ENCODE results near the gene SPO11.

Gene SPO11

DNA sequence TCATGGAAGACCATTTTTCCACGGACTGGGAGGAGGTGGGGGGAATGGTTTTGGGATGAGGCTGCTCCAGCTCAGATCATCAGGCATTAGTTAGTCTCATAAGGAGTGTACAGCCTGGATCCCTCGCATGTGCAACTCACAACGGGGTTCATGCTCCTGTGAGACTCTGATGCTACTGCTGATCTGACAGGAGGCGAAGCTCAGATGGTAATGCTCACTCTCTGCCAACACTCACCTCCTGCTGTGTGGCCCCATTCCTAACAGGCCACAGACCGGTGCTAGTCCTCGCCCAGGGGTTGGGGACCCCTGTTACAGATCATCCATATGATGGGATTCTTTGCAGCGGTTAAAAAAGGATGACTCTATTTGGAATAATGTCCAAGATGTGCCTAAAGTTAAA lies 35.6 kb upstream of the SPO11 start:
- 91% methylated on average over 6 of the region's 7 CpGs for WGBS (ENCODE audit: insufficient coverage)
- Histone ChIP-seq H3K4me1 (ENCODE audit: control extremely low read depth in 1 of 4, control insufficient read depth in 4 of 4, insufficient read depth in 4 of 4, low read length in 3 of 4) (no peaks in the 10 kb centered on the region), H3K27me3 (replicated peaks in 2 of 5; ENCODE audit: control insufficient read depth in 4 of 5, insufficient read depth in 5 of 5, low read length in 4 of 5) (peaks cover 2 to 63% (median 5%) of the 10 kb centered on the region in 5 experiments), H3K4me3 (ENCODE audit: control insufficient read depth in 1 of 7, extremely low read depth in 1 of 7, insufficient read depth in 4 of 7, low read depth in 2 of 7, low read length in 6 of 7) (no peak overlapping the region), H3K9me3 (ENCODE audit: control extremely low read depth in 1 of 5, control insufficient read depth in 4 of 5, insufficient read depth in 2 of 5, low read depth in 1 of 5, low read length in 4 of 5) (peaks cover 0 to 1% (median 0%) of the 10 kb centered on the region in 5 experiments), H3K27ac (ENCODE audit: insufficient read depth in 1 of 2, low read depth in 1 of 2, low read length in 2 of 2, poor library complexity in 1 of 2, severe bottlenecking in 2 of 2) (no peak overlapping the region), H3K36me3 (ENCODE audit: control insufficient read depth in 4 of 4, insufficient read depth in 4 of 4, low read length in 3 of 4) (no peaks in the 10 kb centered on the region)
- CTCF ChIA-PET = no interaction called here
- POLR2A ChIA-PET = no interaction called here
- no peak for DNase-seq

DNA sequence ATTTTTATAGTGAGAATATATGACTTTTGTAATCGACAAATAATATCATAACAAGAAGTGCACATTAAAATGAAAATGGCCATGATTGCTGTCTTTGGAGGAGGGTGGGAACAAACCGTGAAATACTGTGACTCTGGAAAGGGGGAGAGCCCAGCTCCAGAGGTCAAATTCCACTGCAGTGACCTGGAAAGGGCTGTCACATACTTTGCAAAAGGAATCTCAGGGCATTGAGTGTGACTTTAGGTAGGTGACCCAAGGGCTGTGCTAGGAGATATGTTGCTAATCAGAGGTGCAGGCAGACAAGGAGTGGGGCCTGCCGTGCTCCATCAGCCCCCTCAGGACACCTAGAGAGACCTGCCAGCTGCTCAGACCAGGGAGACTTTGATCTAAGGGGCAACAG lies 35.1 kb upstream of the SPO11 start:
- Histone ChIP-seq H3K36me3 (ENCODE audit: control insufficient read depth in 4 of 4, insufficient read depth in 4 of 4, low read length in 3 of 4) (no peaks in the 10 kb centered on the region), H3K4me3 (ENCODE audit: control insufficient read depth in 1 of 7, extremely low read depth in 1 of 7, insufficient read depth in 4 of 7, low read depth in 2 of 7, low read length in 6 of 7) (no peak overlapping the region), H3K4me1 (ENCODE audit: control extremely low read depth in 1 of 4, control insufficient read depth in 4 of 4, insufficient read depth in 4 of 4, low read length in 3 of 4) (no peaks in the 10 kb centered on the region), H3K9me3 (ENCODE audit: control extremely low read depth in 1 of 5, control insufficient read depth in 4 of 5, insufficient read depth in 2 of 5, low read depth in 1 of 5, low read length in 4 of 5) (peaks cover 0 to 1% (median 0%) of the 10 kb centered on the region in 5 experiments), H3K27me3 (replicated peaks in 2 of 5; ENCODE audit: control insufficient read depth in 4 of 5, insufficient read depth in 5 of 5, low read length in 4 of 5) (peaks cover 2 to 58% (median 5%) of the 10 kb centered on the region in 5 experiments), H3K27ac (ENCODE audit: insufficient read depth in 1 of 2, low read depth in 1 of 2, low read length in 2 of 2, poor library complexity in 1 of 2, severe bottlenecking in 2 of 2) (no peak overlapping the region)
- CTCF ChIA-PET = no interaction called here
- no peak for DNase-seq
- POLR2A ChIA-PET = no interaction called here
- WGBS (ENCODE audit: insufficient coverage) = 64% methylated on average over 2 of the region's 3 CpGs

DNA sequence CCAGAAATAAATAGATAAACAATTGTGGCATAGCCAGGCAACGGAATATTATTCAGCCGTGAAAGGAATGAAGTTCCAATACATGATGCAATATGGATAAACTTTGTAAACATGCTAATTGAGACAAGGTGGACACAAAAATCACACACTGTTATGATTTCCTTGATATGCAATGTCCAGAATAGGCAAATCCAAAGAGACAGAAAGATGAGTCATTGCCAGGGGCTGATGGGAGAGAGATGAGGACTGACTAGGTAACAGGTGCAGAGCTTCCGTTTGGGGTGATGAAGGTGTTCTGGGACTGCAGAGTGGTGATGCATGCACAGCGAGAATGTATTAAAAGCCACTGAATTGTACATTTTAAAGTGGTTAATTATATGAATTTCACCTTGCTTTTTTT lies 31.1 kb upstream of the SPO11 start:
- H3K4me1 ChIP-seq (ENCODE audit: control extremely low read depth in 1 of 4, control insufficient read depth in 4 of 4, insufficient read depth in 4 of 4, low read length in 3 of 4) = no peaks in the 10 kb centered on the region
- H3K4me3 ChIP-seq (ENCODE audit: control insufficient read depth in 1 of 7, extremely low read depth in 1 of 7, insufficient read depth in 4 of 7, low read depth in 2 of 7, low read length in 6 of 7) = no peak overlapping the region
- DNase-seq = no peak
- H3K27ac ChIP-seq (ENCODE audit: insufficient read depth in 1 of 2, low read depth in 1 of 2, low read length in 2 of 2, poor library complexity in 1 of 2, severe bottlenecking in 2 of 2) = no peak overlapping the region
- H3K27me3 ChIP-seq (replicated peaks in 2 of 5; ENCODE audit: control insufficient read depth in 4 of 5, insufficient read depth in 5 of 5, low read length in 4 of 5) = peaks cover 0 to 41% (median 2%) of the 10 kb centered on the region in 5 experiments
- 92% methylated on average over 1 of the region's 4 CpGs for WGBS (ENCODE audit: insufficient coverage)
- ChIA-PET POLR2A (no interaction called here), CTCF (no interaction called here)
- H3K36me3 ChIP-seq (ENCODE audit: control insufficient read depth in 4 of 4, insufficient read depth in 4 of 4, low read length in 3 of 4) = no peaks in the 10 kb centered on the region
- peaks cover 0 to 1% (median 0%) of the 10 kb centered on the region in 5 experiments for H3K9me3 ChIP-seq (ENCODE audit: control extremely low read depth in 1 of 5, control insufficient read depth in 4 of 5, insufficient read depth in 2 of 5, low read depth in 1 of 5, low read length in 4 of 5)

DNA sequence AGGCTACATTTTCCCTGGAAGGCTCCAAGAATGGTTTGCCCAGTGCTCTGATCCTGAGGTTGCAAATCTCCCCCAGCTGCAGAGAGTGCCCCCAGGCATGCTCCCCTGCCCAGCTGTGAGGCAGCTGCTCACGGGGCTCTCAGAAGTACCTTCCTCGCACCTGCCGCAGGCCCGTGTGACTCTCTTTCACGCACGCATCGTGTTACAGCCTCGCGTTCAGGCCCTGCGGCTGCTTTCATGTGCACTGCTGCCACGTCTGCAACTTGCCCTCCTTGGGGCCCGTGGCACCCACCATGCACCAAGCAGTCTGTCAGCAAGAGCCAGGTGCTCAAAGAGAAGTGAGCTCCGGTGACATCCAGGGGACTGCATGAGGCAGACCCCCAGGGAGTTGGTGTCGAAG lies 28.6 kb upstream of the SPO11 start:
- Histone ChIP-seq H3K36me3 (ENCODE audit: control insufficient read depth in 4 of 4, insufficient read depth in 4 of 4, low read length in 3 of 4) (no peaks in the 10 kb centered on the region), H3K27ac (ENCODE audit: insufficient read depth in 1 of 2, low read depth in 1 of 2, low read length in 2 of 2, poor library complexity in 1 of 2, severe bottlenecking in 2 of 2) (no peak overlapping the region), H3K4me3 (ENCODE audit: control insufficient read depth in 1 of 7, extremely low read depth in 1 of 7, insufficient read depth in 4 of 7, low read depth in 2 of 7, low read length in 6 of 7) (no peak overlapping the region), H3K27me3 (replicated peaks in 2 of 5; ENCODE audit: control insufficient read depth in 4 of 5, insufficient read depth in 5 of 5, low read length in 4 of 5) (peaks cover 0 to 30% (median 0%) of the 10 kb centered on the region in 5 experiments), H3K9me3 (ENCODE audit: control extremely low read depth in 1 of 5, control insufficient read depth in 4 of 5, insufficient read depth in 2 of 5, low read depth in 1 of 5, low read length in 4 of 5) (peaks cover 0 to 1% (median 0%) of the 10 kb centered on the region in 5 experiments), H3K4me1 (ENCODE audit: control extremely low read depth in 1 of 4, control insufficient read depth in 4 of 4, insufficient read depth in 4 of 4, low read length in 3 of 4) (no peaks in the 10 kb centered on the region)
- WGBS (ENCODE audit: insufficient coverage) = 73% methylated on average over 14 of the region's 14 CpGs
- POLR2A ChIA-PET = no interaction called here
- CTCF ChIA-PET = no interaction called here
- DNase-seq = no peak

DNA sequence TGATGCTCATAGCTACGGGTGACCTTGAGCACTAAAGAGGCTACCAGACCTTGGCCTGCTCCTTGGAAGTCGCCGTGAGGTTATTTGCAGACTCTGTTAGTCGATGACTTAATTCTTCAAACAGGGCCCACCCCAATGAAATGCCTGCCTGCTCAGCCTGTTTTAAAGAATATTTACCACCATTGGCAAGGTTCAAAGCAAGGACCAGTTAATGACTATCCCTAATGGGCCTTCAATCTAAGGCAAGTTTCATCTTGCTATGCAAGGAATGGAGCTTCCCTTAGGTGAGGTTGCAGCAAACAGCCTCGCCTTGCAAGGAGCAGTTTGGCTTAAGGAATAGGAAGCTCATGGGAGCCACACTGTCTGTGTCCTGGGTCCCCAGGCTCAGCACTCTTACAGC lies 22.9 kb upstream of the SPO11 start:
- no peaks in the 10 kb centered on the region for H3K36me3 ChIP-seq (ENCODE audit: control insufficient read depth in 4 of 4, insufficient read depth in 4 of 4, low read length in 3 of 4)
- WGBS (ENCODE audit: insufficient coverage) = 95% methylated on average over 5 of the region's 5 CpGs
- no peaks in the 10 kb centered on the region for H3K9me3 ChIP-seq (ENCODE audit: control extremely low read depth in 1 of 5, control insufficient read depth in 4 of 5, insufficient read depth in 2 of 5, low read depth in 1 of 5, low read length in 4 of 5)
- no peak overlapping the region for H3K4me3 ChIP-seq (ENCODE audit: control insufficient read depth in 1 of 7, extremely low read depth in 1 of 7, insufficient read depth in 4 of 7, low read depth in 2 of 7, low read length in 6 of 7)
- H3K4me1 ChIP-seq (ENCODE audit: control extremely low read depth in 1 of 4, control insufficient read depth in 4 of 4, insufficient read depth in 4 of 4, low read length in 3 of 4) = no peaks in the 10 kb centered on the region
- H3K27me3 ChIP-seq (replicated peaks in 2 of 5; ENCODE audit: control insufficient read depth in 4 of 5, insufficient read depth in 5 of 5, low read length in 4 of 5) = peaks cover 0 to 51% (median 5%) of the 10 kb centered on the region in 5 experiments
- ChIA-PET CTCF (interaction anchor here (1.0 kb wide), 1 partner anchor 153 kb away, joined by 3 read pairs; no protein-coding TSS in a partner anchor), POLR2A (interaction anchor here (0.6 kb wide), 1 partner anchor 54 kb away, joined by 3 read pairs; no protein-coding TSS in a partner anchor)
- no peak for DNase-seq
- H3K27ac ChIP-seq (ENCODE audit: insufficient read depth in 1 of 2, low read depth in 1 of 2, low read length in 2 of 2, poor library complexity in 1 of 2, severe bottlenecking in 2 of 2) = no peak overlapping the region

DNA sequence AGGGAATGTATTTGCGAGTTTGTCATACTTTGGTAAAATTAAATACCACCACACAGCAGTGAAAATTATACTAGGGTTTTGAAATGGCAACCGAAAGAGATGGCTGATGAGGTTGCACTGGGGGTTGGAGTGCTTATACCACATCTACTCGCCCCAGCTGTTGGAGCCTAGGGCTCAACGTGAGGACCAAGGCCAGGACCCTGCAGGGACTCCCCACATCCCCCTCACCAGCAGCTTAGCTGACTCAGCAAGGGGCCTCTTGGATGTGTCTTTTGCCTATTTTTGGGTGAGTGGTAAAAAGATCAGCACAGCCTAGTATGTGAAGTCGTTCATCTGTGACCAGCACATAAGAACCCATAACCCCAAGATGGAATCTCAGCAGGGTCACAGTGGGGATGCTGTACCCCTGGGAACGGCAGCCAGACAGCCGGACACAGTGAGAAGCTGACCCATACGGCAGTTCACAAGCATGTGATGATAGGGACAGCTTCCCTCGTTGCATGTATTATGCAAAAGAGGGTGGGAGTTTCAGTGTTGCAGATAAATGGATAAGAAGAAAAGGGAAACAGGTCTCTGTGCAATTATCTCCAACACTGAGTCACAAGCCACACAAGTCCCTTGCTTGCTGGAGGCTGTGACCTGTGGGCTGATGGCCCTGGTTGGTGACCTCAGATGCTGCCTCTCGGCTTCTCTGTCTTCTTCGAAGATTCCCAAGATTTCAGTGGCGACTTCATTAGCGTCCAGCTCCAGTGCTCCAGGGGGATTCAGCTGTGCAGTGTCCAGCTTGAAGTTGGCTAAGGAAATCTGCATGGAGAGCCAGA lies 20.9 kb upstream of the SPO11 start:
- Histone ChIP-seq H3K4me3 (ENCODE audit: control insufficient read depth in 1 of 7, extremely low read depth in 1 of 7, insufficient read depth in 4 of 7, low read depth in 2 of 7, low read length in 6 of 7) (no peak overlapping the region), H3K27ac (ENCODE audit: insufficient read depth in 1 of 2, low read depth in 1 of 2, low read length in 2 of 2, poor library complexity in 1 of 2, severe bottlenecking in 2 of 2) (no peak overlapping the region), H3K9me3 (ENCODE audit: control extremely low read depth in 1 of 5, control insufficient read depth in 4 of 5, insufficient read depth in 2 of 5, low read depth in 1 of 5, low read length in 4 of 5) (no peaks in the 10 kb centered on the region), H3K4me1 (ENCODE audit: control extremely low read depth in 1 of 4, control insufficient read depth in 4 of 4, insufficient read depth in 4 of 4, low read length in 3 of 4) (no peaks in the 10 kb centered on the region), H3K27me3 (replicated peaks in 2 of 5; ENCODE audit: control insufficient read depth in 4 of 5, insufficient read depth in 5 of 5, low read length in 4 of 5) (peaks cover 4 to 61% (median 16%) of the 10 kb centered on the region in 5 experiments), H3K36me3 (ENCODE audit: control insufficient read depth in 4 of 4, insufficient read depth in 4 of 4, low read length in 3 of 4) (no peaks in the 10 kb centered on the region)
- POLR2A ChIA-PET = no interaction called here
- CTCF ChIA-PET = no interaction called here
- WGBS (ENCODE audit: insufficient coverage) = 67% methylated on average over 8 of the region's 13 CpGs
- DNase-seq = no peak

DNA sequence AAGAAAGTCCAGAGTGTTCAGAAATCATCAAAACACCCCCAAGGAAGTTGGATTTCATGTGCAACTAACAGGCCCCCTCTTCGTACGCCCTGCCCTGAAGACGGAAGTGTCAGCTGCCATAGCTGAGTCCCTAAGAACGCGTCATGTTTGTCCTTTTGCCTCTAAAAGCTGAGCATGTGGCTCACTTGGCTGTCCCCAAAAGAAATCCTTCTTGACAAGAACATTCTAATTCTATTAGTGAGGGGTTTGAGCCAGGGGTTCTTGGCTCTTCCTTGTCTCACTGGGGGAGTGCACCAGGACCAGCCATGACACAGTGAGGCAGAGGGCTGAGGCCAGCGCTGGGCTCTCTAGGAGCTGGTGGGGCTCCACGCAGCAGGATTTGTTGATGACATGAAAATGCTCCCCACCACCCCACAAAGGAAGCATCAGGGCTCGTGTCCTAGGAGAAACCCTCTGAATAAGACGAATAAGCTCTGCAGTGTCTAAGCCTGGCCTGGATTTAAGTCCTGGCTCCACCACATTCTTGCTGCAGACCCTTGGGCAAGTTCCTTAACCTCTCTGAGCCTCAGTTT lies 20.0 kb upstream of the SPO11 start:
- POLR2A ChIA-PET = no interaction called here
- Histone ChIP-seq H3K36me3 (ENCODE audit: control insufficient read depth in 4 of 4, insufficient read depth in 4 of 4, low read length in 3 of 4) (no peaks in the 10 kb centered on the region), H3K27me3 (replicated peaks in 2 of 5; ENCODE audit: control insufficient read depth in 4 of 5, insufficient read depth in 5 of 5, low read length in 4 of 5) (peaks cover 5 to 64% (median 20%) of the 10 kb centered on the region in 5 experiments), H3K4me3 (ENCODE audit: control insufficient read depth in 1 of 7, extremely low read depth in 1 of 7, insufficient read depth in 4 of 7, low read depth in 2 of 7, low read length in 6 of 7) (no peak overlapping the region), H3K9me3 (ENCODE audit: control extremely low read depth in 1 of 5, control insufficient read depth in 4 of 5, insufficient read depth in 2 of 5, low read depth in 1 of 5, low read length in 4 of 5) (no peaks in the 10 kb centered on the region), H3K4me1 (ENCODE audit: control extremely low read depth in 1 of 4, control insufficient read depth in 4 of 4, insufficient read depth in 4 of 4, low read length in 3 of 4) (no peaks in the 10 kb centered on the region), H3K27ac (ENCODE audit: insufficient read depth in 1 of 2, low read depth in 1 of 2, low read length in 2 of 2, poor library complexity in 1 of 2, severe bottlenecking in 2 of 2) (no peak overlapping the region)
- no peak for DNase-seq
- CTCF ChIA-PET = no interaction called here
- WGBS (ENCODE audit: insufficient coverage) = 88% methylated on average over 9 of the region's 9 CpGs
